ENCODE results near the gene SHISA9.

- no peak for TF ChIP-seq CTCF (IDR thresholded peaks at IDR 0.05)
- TF ChIP-seq POLR2AphosphoS5 (IDR thresholded peaks at IDR 0.05): no peak
- TF ChIP-seq POLR2A (IDR thresholded peaks at IDR 0.05): no peak
These were observed 19.3 kb downstream of the SHISA9 start for GRCh38 chr16:12920739-12921138.

Data from breast epithelium (tissue), 3 donors.